Thyroid gland (tissue), 4 donors: ENCODE data around the gene DKKL1.

Experiments
- POLR2A ChIP-seq, 2 donors: fragments of 450-650 bp; IDR thresholded peaks; one replicate each; pipeline ENCODE4 v1.6.1; 2017; ENCODE audit warnings: antibody characterized with exemption in 2 of 2, mild to moderate bottlenecking in 2 of 2, moderate library complexity in 1 of 2
- TF ChIP-seq, protein P1 (sequence below), 6 experiments: fragments of 200-600 bp in 3 of 6; fragments of 450-650 bp in 3 of 6; sonication (generic) in 3 of 6; IDR thresholded peaks; one replicate each; pipeline ENCODE4 v1.5.1; 2016 to 2019; ENCODE audit warnings: antibody characterized with exemption in 6 of 6, mild to moderate bottlenecking in 2 of 6, inconsistent platforms in 1 of 6, moderate library complexity in 1 of 6

DNA sequence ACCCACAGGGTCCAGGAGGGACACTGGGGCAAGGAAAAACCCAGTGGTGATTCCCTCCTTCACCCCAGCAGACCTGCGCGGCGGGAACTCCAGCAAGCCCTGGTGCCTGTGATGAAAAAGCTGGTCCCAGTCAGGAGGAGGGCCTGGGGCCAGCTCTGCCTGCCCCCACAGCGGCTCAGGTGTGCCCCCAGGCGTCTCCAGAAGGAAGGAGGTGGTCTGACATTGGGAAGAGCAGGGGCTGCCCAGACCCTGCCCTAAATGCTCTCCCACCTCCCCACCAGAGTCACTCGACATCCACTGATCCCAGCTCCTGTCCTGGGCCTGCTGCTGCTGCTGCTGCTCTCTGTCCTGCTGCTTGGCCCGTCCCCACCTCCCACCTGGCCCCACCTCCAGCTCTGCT is 53.4 kb downstream of the DKKL1 start:
- TF ChIP-seq, protein P1, sequence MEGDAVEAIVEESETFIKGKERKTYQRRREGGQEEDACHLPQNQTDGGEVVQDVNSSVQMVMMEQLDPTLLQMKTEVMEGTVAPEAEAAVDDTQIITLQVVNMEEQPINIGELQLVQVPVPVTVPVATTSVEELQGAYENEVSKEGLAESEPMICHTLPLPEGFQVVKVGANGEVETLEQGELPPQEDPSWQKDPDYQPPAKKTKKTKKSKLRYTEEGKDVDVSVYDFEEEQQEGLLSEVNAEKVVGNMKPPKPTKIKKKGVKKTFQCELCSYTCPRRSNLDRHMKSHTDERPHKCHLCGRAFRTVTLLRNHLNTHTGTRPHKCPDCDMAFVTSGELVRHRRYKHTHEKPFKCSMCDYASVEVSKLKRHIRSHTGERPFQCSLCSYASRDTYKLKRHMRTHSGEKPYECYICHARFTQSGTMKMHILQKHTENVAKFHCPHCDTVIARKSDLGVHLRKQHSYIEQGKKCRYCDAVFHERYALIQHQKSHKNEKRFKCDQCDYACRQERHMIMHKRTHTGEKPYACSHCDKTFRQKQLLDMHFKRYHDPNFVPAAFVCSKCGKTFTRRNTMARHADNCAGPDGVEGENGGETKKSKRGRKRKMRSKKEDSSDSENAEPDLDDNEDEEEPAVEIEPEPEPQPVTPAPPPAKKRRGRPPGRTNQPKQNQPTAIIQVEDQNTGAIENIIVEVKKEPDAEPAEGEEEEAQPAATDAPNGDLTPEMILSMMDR (IDR thresholded peaks at IDR 0.05) = no peak
- no peak for TF ChIP-seq POLR2A (IDR thresholded peaks at IDR 0.05)
